GM23338 (cell line): ENCODE results near the gene JAZF1. TPM values are rescaled to one million over a fixed set of nuclear protein-coding genes. Genes with fewer than 3 reads are reported as not detected.
A peak's percentile ranks its signal among the peaks of the same experiment; 100 is the strongest.

Experiments used
- ATAC-seq: fragments of 200-7000 bp; cut with Tn5 transposase; 3 replicates; pipeline ENCODE4 v1.9.1; 2020
- DNase-seq: peaks from one replicate; pipeline ENCODE4 v3.0.0-alpha.2; 2015; ENCODE audit warnings: low spot score
- H2AFZ ChIP-seq: fragments of 200-600 bp; sonication (generic); 2 replicates; pipeline ENCODE4 v1.8.0; 2016; ENCODE audit warnings: antibody characterized with exemption, mild to moderate bottlenecking, moderate library complexity
- H3F3A ChIP-seq: fragments of 200-600 bp; sonication (generic); replicated peaks from 2 replicates; pipeline ENCODE4 v1.8.0; 2017; ENCODE audit warnings: antibody characterized with exemption, mixed run types, low read depth
- H3K27ac ChIP-seq: fragments of 200-600 bp; sonication (generic); 2 replicates; pipeline ENCODE4 v1.6.1; 2016; ENCODE audit warnings: low read depth
- H3K27me3 ChIP-seq: fragments of 200-600 bp; sonication (generic); 2 replicates; pipeline ENCODE4 v1.8.0; 2016; ENCODE audit warnings: mild to moderate bottlenecking, mixed run types, moderate library complexity; ENCODE audit not compliant: insufficient read depth
- H3K36me3 ChIP-seq: fragments of 200-600 bp; sonication (generic); 2 replicates; pipeline ENCODE4 v1.8.0; 2016; ENCODE audit warnings: mild to moderate bottlenecking; ENCODE audit not compliant: insufficient read depth
- H3K4me1 ChIP-seq: fragments of 200-600 bp; sonication (generic); 2 replicates; pipeline ENCODE4 v1.8.0; 2016; ENCODE audit warnings: mild to moderate bottlenecking, moderate library complexity; ENCODE audit not compliant: insufficient read depth
- H3K4me2 ChIP-seq: fragments of 200-600 bp; sonication (generic); 2 replicates; pipeline ENCODE4 v1.7.1; 2017; ENCODE audit warnings: mixed run types
- H3K4me3 ChIP-seq: fragments of 200-600 bp; sonication (generic); 2 replicates; pipeline ENCODE4 v1.6.1; 2016; ENCODE audit warnings: mixed run types
- H3K79me2 ChIP-seq: fragments of 200-600 bp; sonication (generic); replicated peaks from 2 replicates; pipeline ENCODE4 v1.8.0; 2017; ENCODE audit warnings: mild to moderate bottlenecking; ENCODE audit not compliant: insufficient read depth
- H3K9me2 ChIP-seq: fragments of 200-600 bp; sonication (generic); 2 replicates; pipeline ENCODE4 v1.8.0; 2017; ENCODE audit not compliant: insufficient read depth
- H4K20me1 ChIP-seq: fragments of 200-600 bp; sonication (generic); replicated peaks from 2 replicates; pipeline ENCODE4 v1.8.0; 2017; ENCODE audit warnings: mild to moderate bottlenecking; ENCODE audit not compliant: insufficient read depth
- H3K27ac Mint-ChIP-seq: 2 replicates; pipeline ENCODE4 v1.8.0; 2020; ENCODE audit warnings: inconsistent platforms, mild to moderate bottlenecking, moderate library complexity, mixed read lengths
- H3K27me3 Mint-ChIP-seq: 3 replicates; pipeline ENCODE4 v1.8.0; 2022; ENCODE audit warnings: low read depth, mild to moderate bottlenecking, moderate library complexity, mixed read lengths, inconsistent platforms; ENCODE audit not compliant: insufficient read depth, poor library complexity
- H3K36me3 Mint-ChIP-seq: 3 replicates; pipeline ENCODE4 v1.8.0; 2021; ENCODE audit warnings: low read depth, mild to moderate bottlenecking, inconsistent platforms, moderate library complexity, mixed read lengths
- H3K4me1 Mint-ChIP-seq: 3 replicates; pipeline ENCODE4 v1.8.0; 2020; ENCODE audit warnings: mild to moderate bottlenecking, inconsistent platforms, mixed read lengths
- H3K4me3 Mint-ChIP-seq: 3 replicates; pipeline ENCODE4 v1.8.0; 2021; ENCODE audit warnings: moderate library complexity, mild to moderate bottlenecking, inconsistent platforms, mixed read lengths
- H3K9me3 Mint-ChIP-seq: 3 replicates; pipeline ENCODE4 v1.8.0; 2020; ENCODE audit warnings: moderate library complexity, mild to moderate bottlenecking, inconsistent platforms, mixed read lengths
- CREB1 ChIP-seq: fragments of 250-450 bp; sonication (Bioruptor Pico); IDR thresholded peaks from 2 replicates; pipeline ENCODE4 v1.5.0; 2020; ENCODE audit warnings: low read depth, mild to moderate bottlenecking, moderate library complexity
- JUNB ChIP-seq: IDR thresholded peaks from one replicate; pipeline ENCODE4 v1.6.1; 2016; ENCODE audit warnings: antibody characterized with exemption; ENCODE audit not compliant: unreplicated experiment
- ZNF331 ChIP-seq: fragments of 250-450 bp; sonication (Bioruptor Pico); IDR thresholded peaks from 2 replicates; pipeline ENCODE4 v1.5.0; 2020; ENCODE audit warnings: low read depth, mild to moderate bottlenecking, moderate library complexity
- polyA plus RNA-seq: library from polyadenylated mRNA; unstranded; fragments of >200 nt; fragmentation: Nextera tagmentation; extraction: Ambion mirVana; gene quantifications from 2 replicates; pipeline ENCODE4 v1.2.1, GENCODE V29; 2016
- total RNA-seq: library from RNA; depleted of rRNA; stranded (reverse); fragments of >200 nt; shearing (Covaris generic); gene quantifications from 2 replicates; pipeline ENCODE4 v1.2.3, GENCODE V29; 2014
- TF ChIP-seq, protein P1 (sequence below): fragments of 250-450 bp; sonication (Bioruptor Pico); IDR thresholded peaks from 2 replicates; pipeline ENCODE4 v1.5.0; 2020; ENCODE audit warnings: mild to moderate bottlenecking, moderate library complexity
- TF ChIP-seq, protein P2 (sequence below), 2 experiments: fragments of 200-600 bp in 1 of 2; sonication (generic) in 1 of 2; conservative IDR thresholded peaks; 2 replicates each; pipeline versions ENCODE4 v1.5.1 to v1.6.1; 2016 to 2017; ENCODE audit warnings: antibody characterized with exemption in 2 of 2, low read depth in 2 of 2, mild to moderate bottlenecking in 2 of 2, moderate library complexity in 1 of 2

JAZF1 gene
- total and polyA plus RNA-seq, 2 experiments from 2014 or later, result 12.2 to 22.2 TPM

DNA sequence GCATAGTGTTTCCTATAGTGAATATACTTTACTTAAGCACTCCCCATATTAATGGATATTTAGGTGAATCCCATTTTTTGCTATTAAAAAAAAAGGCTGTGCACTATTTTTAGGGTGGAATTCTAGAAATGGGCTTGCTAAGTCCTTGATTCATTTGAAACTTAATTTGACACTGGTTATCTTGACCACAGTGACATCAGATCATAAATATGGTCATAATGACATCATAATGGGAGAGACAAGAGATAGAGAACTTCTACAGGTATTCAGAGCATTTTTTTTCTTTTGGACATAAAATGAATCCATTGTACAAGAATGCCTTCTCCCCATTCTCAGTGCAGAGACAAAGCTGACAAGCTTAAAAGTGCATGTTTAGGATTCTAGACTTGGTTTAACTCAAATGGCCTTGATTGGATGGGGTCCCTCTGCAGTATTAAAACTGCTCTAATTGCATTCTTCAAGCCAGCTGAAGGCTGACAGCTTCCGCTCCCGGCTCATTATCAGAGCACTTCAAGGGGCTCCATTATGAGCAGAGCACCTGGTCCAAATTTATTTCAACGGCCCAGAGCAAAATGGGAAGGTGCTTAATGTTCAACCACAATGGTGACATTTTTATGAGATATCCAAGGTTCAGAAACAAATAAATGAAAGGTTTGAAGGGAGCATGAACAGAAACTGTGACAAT lies 104.8 kb downstream of the JAZF1 start (continued):
- TF ChIP-seq, protein P1, sequence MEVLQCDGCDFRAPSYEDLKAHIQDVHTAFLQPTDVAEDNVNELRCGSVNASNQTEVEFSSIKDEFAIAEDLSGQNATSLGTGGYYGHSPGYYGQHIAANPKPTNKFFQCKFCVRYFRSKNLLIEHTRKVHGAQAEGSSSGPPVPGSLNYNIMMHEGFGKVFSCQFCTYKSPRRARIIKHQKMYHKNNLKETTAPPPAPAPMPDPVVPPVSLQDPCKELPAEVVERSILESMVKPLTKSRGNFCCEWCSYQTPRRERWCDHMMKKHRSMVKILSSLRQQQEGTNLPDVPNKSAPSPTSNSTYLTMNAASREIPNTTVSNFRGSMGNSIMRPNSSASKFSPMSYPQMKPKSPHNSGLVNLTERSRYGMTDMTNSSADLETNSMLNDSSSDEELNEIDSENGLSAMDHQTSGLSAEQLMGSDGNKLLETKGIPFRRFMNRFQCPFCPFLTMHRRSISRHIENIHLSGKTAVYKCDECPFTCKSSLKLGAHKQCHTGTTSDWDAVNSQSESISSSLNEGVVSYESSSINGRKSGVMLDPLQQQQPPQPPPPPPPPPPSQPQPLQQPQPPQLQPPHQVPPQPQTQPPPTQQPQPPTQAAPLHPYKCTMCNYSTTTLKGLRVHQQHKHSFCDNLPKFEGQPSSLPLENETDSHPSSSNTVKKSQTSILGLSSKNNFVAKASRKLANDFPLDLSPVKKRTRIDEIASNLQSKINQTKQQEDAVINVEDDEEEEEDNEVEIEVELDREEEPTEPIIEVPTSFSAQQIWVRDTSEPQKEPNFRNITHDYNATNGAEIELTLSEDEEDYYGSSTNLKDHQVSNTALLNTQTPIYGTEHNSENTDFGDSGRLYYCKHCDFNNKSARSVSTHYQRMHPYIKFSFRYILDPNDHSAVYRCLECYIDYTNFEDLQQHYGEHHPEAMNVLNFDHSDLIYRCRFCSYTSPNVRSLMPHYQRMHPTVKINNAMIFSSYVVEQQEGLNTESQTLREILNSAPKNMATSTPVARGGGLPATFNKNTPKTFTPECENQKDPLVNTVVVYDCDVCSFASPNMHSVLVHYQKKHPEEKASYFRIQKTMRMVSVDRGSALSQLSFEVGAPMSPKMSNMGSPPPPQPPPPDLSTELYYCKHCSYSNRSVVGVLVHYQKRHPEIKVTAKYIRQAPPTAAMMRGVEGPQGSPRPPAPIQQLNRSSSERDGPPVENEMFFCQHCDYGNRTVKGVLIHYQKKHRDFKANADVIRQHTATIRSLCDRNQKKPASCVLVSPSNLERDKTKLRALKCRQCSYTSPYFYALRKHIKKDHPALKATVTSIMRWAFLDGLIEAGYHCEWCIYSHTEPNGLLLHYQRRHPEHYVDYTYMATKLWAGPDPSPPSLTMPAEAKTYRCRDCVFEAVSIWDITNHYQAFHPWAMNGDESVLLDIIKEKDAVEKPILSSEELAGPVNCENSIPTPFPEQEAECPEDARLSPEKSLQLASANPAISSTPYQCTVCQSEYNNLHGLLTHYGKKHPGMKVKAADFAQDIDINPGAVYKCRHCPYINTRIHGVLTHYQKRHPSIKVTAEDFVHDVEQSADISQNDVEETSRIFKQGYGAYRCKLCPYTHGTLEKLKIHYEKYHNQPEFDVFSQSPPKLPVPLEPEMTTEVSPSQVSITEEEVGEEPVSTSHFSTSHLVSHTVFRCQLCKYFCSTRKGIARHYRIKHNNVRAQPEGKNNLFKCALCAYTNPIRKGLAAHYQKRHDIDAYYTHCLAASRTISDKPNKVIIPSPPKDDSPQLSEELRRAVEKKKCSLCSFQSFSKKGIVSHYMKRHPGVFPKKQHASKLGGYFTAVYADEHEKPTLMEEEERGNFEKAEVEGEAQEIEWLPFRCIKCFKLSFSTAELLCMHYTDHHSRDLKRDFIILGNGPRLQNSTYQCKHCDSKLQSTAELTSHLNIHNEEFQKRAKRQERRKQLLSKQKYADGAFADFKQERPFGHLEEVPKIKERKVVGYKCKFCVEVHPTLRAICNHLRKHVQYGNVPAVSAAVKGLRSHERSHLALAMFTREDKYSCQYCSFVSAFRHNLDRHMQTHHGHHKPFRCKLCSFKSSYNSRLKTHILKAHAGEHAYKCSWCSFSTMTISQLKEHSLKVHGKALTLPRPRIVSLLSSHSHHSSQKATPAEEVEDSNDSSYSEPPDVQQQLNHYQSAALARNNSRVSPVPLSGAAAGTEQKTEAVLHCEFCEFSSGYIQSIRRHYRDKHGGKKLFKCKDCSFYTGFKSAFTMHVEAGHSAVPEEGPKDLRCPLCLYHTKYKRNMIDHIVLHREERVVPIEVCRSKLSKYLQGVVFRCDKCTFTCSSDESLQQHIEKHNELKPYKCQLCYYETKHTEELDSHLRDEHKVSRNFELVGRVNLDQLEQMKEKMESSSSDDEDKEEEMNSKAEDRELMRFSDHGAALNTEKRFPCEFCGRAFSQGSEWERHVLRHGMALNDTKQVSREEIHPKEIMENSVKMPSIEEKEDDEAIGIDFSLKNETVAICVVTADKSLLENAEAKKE (CRISPR knock-in tag), result no peak
- TF ChIP-seq ZNF331 (CRISPR knock-in tag), result no peak

DNA sequence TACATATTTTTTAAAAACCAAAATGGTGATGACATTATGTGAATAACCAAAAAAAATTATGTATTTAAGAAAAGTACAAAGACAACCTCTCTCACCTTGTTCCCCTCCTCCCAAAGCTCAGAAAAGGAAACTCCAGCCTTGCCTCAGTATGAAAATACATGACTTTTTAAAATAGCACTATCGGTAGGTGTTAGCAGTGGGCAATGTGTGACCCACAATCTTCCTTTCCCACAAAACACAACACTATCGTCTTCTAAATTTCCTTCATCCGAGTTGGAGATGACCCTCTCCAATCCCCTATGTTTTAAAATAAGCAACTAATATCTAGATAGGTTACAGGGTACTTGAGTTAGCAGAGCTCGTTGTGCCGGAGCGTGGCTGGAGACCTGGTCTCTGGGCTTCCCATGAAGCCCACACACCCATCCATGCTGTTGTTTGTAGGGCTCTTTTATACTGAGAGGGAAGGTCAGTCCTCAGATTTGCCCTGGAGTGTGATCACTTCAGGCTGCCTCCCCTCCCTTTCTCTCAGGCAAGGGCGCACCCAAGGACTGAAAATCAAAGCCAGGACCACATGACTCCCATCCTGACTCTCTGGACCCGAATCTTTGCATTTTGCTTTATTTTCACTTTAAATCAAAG lies 107.6 kb downstream of the JAZF1 start:
- Mint-ChIP-seq H3K27ac (peak overlapping the region; percentile 46; the same call in 1 of the 2 replicates), H3K4me1 (peaks cover 27% of the 10 kb centered on the region), H3K27me3 (peaks cover 2% of the 10 kb centered on the region), H3K4me3 (no peak overlapping the region), H3K36me3 (no peaks in the 10 kb centered on the region), H3K9me3 (no peaks in the 10 kb centered on the region)
- H3F3A ChIP-seq, result no peaks in the 10 kb centered on the region; the same call in 1 of the 2 replicates
- H3K36me3 ChIP-seq, result no peaks in the 10 kb centered on the region
- no peaks in the 10 kb centered on the region for H3K9me2 ChIP-seq
- no peak overlapping the region for H3K4me3 ChIP-seq
- H3K27me3 ChIP-seq, result no peaks in the 10 kb centered on the region
- no peak for TF ChIP-seq JUNB
- TF ChIP-seq, protein P2, sequence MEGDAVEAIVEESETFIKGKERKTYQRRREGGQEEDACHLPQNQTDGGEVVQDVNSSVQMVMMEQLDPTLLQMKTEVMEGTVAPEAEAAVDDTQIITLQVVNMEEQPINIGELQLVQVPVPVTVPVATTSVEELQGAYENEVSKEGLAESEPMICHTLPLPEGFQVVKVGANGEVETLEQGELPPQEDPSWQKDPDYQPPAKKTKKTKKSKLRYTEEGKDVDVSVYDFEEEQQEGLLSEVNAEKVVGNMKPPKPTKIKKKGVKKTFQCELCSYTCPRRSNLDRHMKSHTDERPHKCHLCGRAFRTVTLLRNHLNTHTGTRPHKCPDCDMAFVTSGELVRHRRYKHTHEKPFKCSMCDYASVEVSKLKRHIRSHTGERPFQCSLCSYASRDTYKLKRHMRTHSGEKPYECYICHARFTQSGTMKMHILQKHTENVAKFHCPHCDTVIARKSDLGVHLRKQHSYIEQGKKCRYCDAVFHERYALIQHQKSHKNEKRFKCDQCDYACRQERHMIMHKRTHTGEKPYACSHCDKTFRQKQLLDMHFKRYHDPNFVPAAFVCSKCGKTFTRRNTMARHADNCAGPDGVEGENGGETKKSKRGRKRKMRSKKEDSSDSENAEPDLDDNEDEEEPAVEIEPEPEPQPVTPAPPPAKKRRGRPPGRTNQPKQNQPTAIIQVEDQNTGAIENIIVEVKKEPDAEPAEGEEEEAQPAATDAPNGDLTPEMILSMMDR (conservative IDR thresholded peaks at IDR 0.05; ENCODE audit: low read depth in 2 of 2), result no peak
- TF ChIP-seq CREB1 (CRISPR knock-in tag), result no peak
- H3K4me1 ChIP-seq, result peaks cover 27% of the 10 kb centered on the region
- H3K79me2 ChIP-seq, result peaks cover 30% of the 10 kb centered on the region
- H2AFZ ChIP-seq, result no peak overlapping the region
- no peak overlapping the region for H3K27ac ChIP-seq
- no peak overlapping the region for H3K4me2 ChIP-seq
- DNase-seq, result peak; percentile 33
- ATAC-seq, result peak; percentile 78
- peaks cover 10% of the 10 kb centered on the region for H4K20me1 ChIP-seq
